Neuronal stem cell (in vitro differentiated cells): Measurements from ENCODE around the gene GABRA5.

ENCODE experiments used
- DNase-seq: peaks from one replicate; pipeline ENCODE4 v3.0.0-alpha.2; 2013; ENCODE audit warnings: low spot score
- H2AFZ ChIP-seq: one replicate; pipeline ENCODE4 v1.6.1; 2013; ENCODE audit warnings: mild to moderate bottlenecking, low read length, inconsistent platforms
- H2AK5ac ChIP-seq: 2 replicates; pipeline ENCODE4 v1.6.1; 2013; ENCODE audit warnings: low read depth, mild to moderate bottlenecking, inconsistent platforms, low read length, moderate library complexity, mixed read lengths
- H2BK120ac ChIP-seq: 2 replicates; pipeline ENCODE4 v1.6.1; 2013; ENCODE audit warnings: low read depth, mild to moderate bottlenecking, inconsistent platforms, low read length, moderate library complexity, mixed read lengths
- H2BK12ac ChIP-seq: one replicate; pipeline ENCODE4 v1.6.1; 2013; ENCODE audit warnings: low read length, inconsistent platforms
- H2BK15ac ChIP-seq: 2 replicates; pipeline ENCODE4 v1.6.1; 2013; ENCODE audit warnings: mild to moderate bottlenecking, low read length, inconsistent platforms, mixed read lengths
- H2BK5ac ChIP-seq: one replicate; pipeline ENCODE4 v1.6.1; 2013; ENCODE audit warnings: inconsistent platforms, mild to moderate bottlenecking, low read length, moderate library complexity
- H3K14ac ChIP-seq: one replicate; pipeline ENCODE4 v1.6.1; 2013; ENCODE audit warnings: low read length, inconsistent platforms
- H3K18ac ChIP-seq: 2 replicates; pipeline ENCODE4 v1.6.1; 2013; ENCODE audit warnings: low read length, inconsistent platforms
- H3K23ac ChIP-seq: 2 replicates; pipeline ENCODE4 v1.6.1; 2013; ENCODE audit warnings: low read depth, mild to moderate bottlenecking, mixed read lengths, low read length, inconsistent platforms; ENCODE audit not compliant: poor library complexity
- H3K27ac ChIP-seq: replicated peaks from 3 replicates; pipeline ENCODE4 v1.5.1; 2013; ENCODE audit warnings: low read length, inconsistent platforms
- H3K27me3 ChIP-seq, 3 experiments: 2 replicates each; pipeline ENCODE4 v1.6.1; 2013; ENCODE audit warnings: low read length in 3 of 3, mild to moderate bottlenecking in 2 of 3, inconsistent platforms in 1 of 3, low read depth in 1 of 3, mixed read lengths in 1 of 3, moderate library complexity in 1 of 3; ENCODE audit not compliant: control insufficient read depth in 3 of 3, insufficient read depth in 3 of 3
- H3K36me3 ChIP-seq, 2 donors: replicated peaks in 1 of 2; 2 replicates each; pipeline ENCODE4 v1.6.1; 2013; ENCODE audit warnings: low read length in 2 of 2; ENCODE audit not compliant: control insufficient read depth in 2 of 2, insufficient read depth in 2 of 2
- H3K4ac ChIP-seq: 2 replicates; pipeline ENCODE4 v1.6.1; 2013; ENCODE audit warnings: inconsistent platforms, mild to moderate bottlenecking, low read length, moderate library complexity
- H3K4me1 ChIP-seq, 2 donors: 1 replicate in 1 of 2; 2 replicates in 1 of 2; pipeline ENCODE4 v1.6.1; 2013; ENCODE audit warnings: low read length in 2 of 2, low read depth in 1 of 2; ENCODE audit not compliant: control insufficient read depth in 2 of 2, insufficient read depth in 1 of 2
- H3K4me2 ChIP-seq: one replicate; pipeline ENCODE4 v1.6.1; 2013; ENCODE audit warnings: mild to moderate bottlenecking, low read length, inconsistent platforms; ENCODE audit not compliant: insufficient read depth, poor library complexity, severe bottlenecking
- H3K4me3 ChIP-seq, 2 donors: 2 replicates each; pipeline ENCODE4 v1.5.1; 2013; ENCODE audit warnings: low read length in 2 of 2, mild to moderate bottlenecking in 2 of 2, inconsistent platforms in 1 of 2, moderate library complexity in 1 of 2
- H3K79me1 ChIP-seq: one replicate; pipeline ENCODE4 v1.6.1; 2013; ENCODE audit warnings: low read depth, mild to moderate bottlenecking, inconsistent platforms, low read length, moderate library complexity
- H3K9ac ChIP-seq: one replicate; pipeline ENCODE4 v1.6.1; 2013; ENCODE audit warnings: mild to moderate bottlenecking, low read depth, low read length, inconsistent platforms; ENCODE audit not compliant: poor library complexity
- H3K9me3 ChIP-seq, 2 donors: replicated peaks in 1 of 2; 2 replicates each; pipeline versions ENCODE3 to v1.6.1; 2013; ENCODE audit warnings: low read length in 2 of 2, mild to moderate bottlenecking in 2 of 2, inconsistent platforms in 1 of 2, low read depth in 1 of 2, mixed read lengths in 1 of 2, moderate library complexity in 1 of 2; ENCODE audit not compliant: control insufficient read depth in 2 of 2, insufficient read depth in 1 of 2
- H4K8ac ChIP-seq: one replicate; pipeline ENCODE4 v1.6.1; 2013; ENCODE audit warnings: low read depth, mild to moderate bottlenecking, inconsistent platforms, low read length, moderate library complexity
- H4K91ac ChIP-seq: one replicate; pipeline ENCODE4 v1.6.1; 2013; ENCODE audit warnings: low read length, low read depth, mild to moderate bottlenecking, inconsistent platforms; ENCODE audit not compliant: poor library complexity
- WGBS, 2 donors: extraction: QIAGEN DNeasy Blood & Tissue Kit; methylation state at CpG; one replicate each; pipeline ENCODE4 v1.1.7; 2013; ENCODE audit warnings: missing lambda C conversion rate in 2 of 2, mixed read lengths in 1 of 2; ENCODE audit not compliant: insufficient read length in 2 of 2, insufficient replicate concordance in 1 of 2; ENCODE audit errors: extremely low coverage in 2 of 2; 5-methylcytosine and 5-hydroxymethylcytosine counted together

Gene GABRA5

GRCh38 chr15:26882616-26883365 lies 15.9 kb downstream of the GABRA5 start:
- Histone ChIP-seq H4K91ac (no peak overlapping the region), H3K4ac (no peak overlapping the region), H3K18ac (no peak overlapping the region), H3K4me1 (peaks cover 0 to 2% of the 10 kb centered on the region in 2 donors), H3K36me3 (peaks cover 0 to 2% of the 10 kb centered on the region in 2 donors), H3K4me2 (no peak overlapping the region), H3K27ac (no peak overlapping the region), H2BK15ac (no peak overlapping the region), H2AK5ac (no peak overlapping the region), H3K14ac (no peak overlapping the region), H3K9me3 (no peaks in the 10 kb centered on the region), H3K4me3 (no peak overlapping the region), H3K27me3 (no peaks in the 10 kb centered on the region), H3K79me1 (no peaks in the 10 kb centered on the region), H2BK120ac (no peak overlapping the region), H2AFZ (no peak overlapping the region), H3K9ac (no peak overlapping the region), H2BK12ac (no peak overlapping the region), H3K23ac (no peak overlapping the region), H2BK5ac (no peak overlapping the region), H4K8ac (no peak overlapping the region)
- no CpG with 5 or more reads among the region's 35 CpGs for WGBS, 2 donors
- DNase-seq: no peak

DNA sequence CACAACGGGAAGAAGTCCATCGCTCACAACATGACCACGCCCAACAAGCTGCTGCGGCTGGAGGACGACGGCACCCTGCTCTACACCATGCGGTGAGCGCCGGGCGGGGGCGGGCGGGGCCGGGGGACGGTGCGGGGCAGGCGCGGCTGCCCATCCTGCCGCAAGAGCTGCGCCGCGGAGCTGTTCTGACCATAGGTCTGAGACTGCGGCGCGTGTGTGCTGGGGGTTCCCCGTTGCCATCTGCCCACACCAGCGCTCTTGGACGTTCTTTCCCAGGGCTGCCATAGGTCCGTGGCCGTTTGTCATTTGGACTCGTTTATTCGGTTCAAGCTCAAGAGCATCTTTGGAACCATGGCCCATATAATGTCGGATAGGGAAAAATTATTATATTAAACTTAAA lies 16.6 kb downstream of the GABRA5 start:
- H3K79me1 ChIP-seq: no peaks in the 10 kb centered on the region
- no CpG with 5 or more reads among the region's 32 CpGs for WGBS, 2 donors

GRCh38 chr15:26886566-26886965 lies 19.7 kb downstream of the GABRA5 start:
- Histone ChIP-seq H3K36me3 (peaks cover 0 to 2% of the 10 kb centered on the region in 2 donors), H2BK15ac (no peak overlapping the region), H3K14ac (no peak overlapping the region), H3K18ac (no peak overlapping the region), H3K9ac (no peak overlapping the region), H3K4ac (no peak overlapping the region), H2BK5ac (no peak overlapping the region), H3K4me3 (no peak overlapping the region), H2AFZ (no peak overlapping the region), H2BK12ac (no peak overlapping the region), H2AK5ac (no peak overlapping the region), H3K4me2 (no peak overlapping the region), H3K4me1 (peaks cover 0 to 1% of the 10 kb centered on the region in 2 donors), H2BK120ac (no peak overlapping the region), H3K79me1 (peaks cover under 1% of the 10 kb centered on the region), H3K9me3 (no peaks in the 10 kb centered on the region), H3K27ac (no peak overlapping the region), H3K23ac (no peak overlapping the region), H4K91ac (no peak overlapping the region), H3K27me3 (no peaks in the 10 kb centered on the region), H4K8ac (no peak overlapping the region)
- WGBS, 2 donors: no CpG with 5 or more reads among the region's 4 CpGs
- DNase-seq: no peak

More for the DNA sequence above, 16.6 kb downstream of the GABRA5 start:
- Histone ChIP-seq H3K27me3 (no peaks in the 10 kb centered on the region), H3K4me1 (no peaks in the 10 kb centered on the region), H2BK12ac (no peak overlapping the region), H3K9ac (no peak overlapping the region), H3K14ac (no peak overlapping the region), H2BK15ac (no peak overlapping the region), H3K4ac (no peak overlapping the region), H3K23ac (no peak overlapping the region), H4K91ac (no peak overlapping the region), H3K4me2 (no peak overlapping the region), H3K27ac (no peak overlapping the region), H3K36me3 (peaks cover 0 to 2% of the 10 kb centered on the region in 2 donors), H3K9me3 (no peaks in the 10 kb centered on the region), H4K8ac (no peak overlapping the region), H2AFZ (no peak overlapping the region), H3K18ac (no peak overlapping the region), H3K4me3 (no peak overlapping the region), H2BK5ac (no peak overlapping the region), H2BK120ac (no peak overlapping the region), H2AK5ac (no peak overlapping the region)
- no peak for DNase-seq

DNA sequence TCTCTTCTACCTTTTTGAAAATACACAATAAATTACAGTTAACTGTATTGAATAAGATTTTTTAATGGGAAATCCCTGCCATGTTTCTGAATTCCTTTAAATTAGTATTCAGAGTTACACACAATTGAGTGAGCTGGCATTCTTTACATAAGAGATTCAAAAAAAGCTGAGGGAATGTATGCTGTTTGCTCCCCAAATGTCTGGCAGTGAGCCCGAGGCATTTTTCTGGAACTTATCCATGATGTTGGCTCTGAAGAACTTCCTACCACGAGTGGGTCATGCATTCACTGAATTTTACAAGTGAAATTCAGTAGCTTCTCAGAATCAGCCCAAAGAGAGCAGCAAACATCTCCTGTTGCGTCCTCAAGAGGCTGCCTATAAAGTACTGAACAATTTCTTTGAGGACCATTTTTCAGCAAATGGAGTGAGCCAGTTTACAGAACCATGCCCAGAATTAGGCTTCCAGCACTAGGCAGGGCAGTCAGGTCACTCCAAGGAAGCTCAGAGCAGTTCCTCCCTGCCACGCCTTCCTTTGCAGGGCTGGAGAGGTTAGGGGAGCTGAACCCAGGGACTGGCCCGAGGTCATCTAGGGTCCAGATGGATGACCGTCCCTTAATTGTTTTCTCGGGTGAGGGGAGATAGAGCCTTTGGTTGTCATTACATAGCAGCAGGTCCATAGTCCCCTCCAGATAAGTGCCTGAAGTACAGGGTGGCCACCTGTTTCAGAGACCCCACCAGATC lies 21.2 kb downstream of the GABRA5 start:
- whole genome bisulfite sequencing, 2 donors: no CpG with 5 or more reads among the region's 7 CpGs
- Histone ChIP-seq H4K8ac (no peak overlapping the region), H2BK15ac (no peak overlapping the region), H2BK120ac (no peak overlapping the region), H3K27ac (no peak overlapping the region), H3K4ac (no peak overlapping the region), H2BK5ac (no peak overlapping the region), H3K4me3 (peak overlapping the region in 1 of 2 donors; percentile 2), H3K4me2 (no peak overlapping the region), H3K79me1 (peaks cover 2% of the 10 kb centered on the region), H2AK5ac (no peak overlapping the region), H3K18ac (no peak overlapping the region), H3K27me3 (peaks cover 0 to 2% (median 0%) of the 10 kb centered on the region in 3 experiments), H3K9me3 (peaks cover 0 to 5% of the 10 kb centered on the region in 2 donors), H3K4me1 (peaks cover 0 to 4% of the 10 kb centered on the region in 2 donors), H2AFZ (no peak overlapping the region), H2BK12ac (no peak overlapping the region), H3K9ac (no peak overlapping the region), H3K36me3 (no peaks in the 10 kb centered on the region), H4K91ac (no peak overlapping the region), H3K23ac (no peak overlapping the region), H3K14ac (no peak overlapping the region)
- no peak for DNase-seq
